Measurements from ENCODE around the gene EYA2. TPM values are rescaled to one million over a fixed set of nuclear protein-coding genes. Genes with fewer than 3 reads are reported as not detected.

The EYA2 gene
- total RNA-seq, 1 donor from 2014 or later = 1.3 TPM

GRCh38 chr20:47208534-47209174 is 314.0 kb downstream of the EYA2 start:
- no peak for TF ChIP-seq CTCF (conservative IDR thresholded peaks at IDR 0.05)
- DNase-seq (ENCODE audit: low read depth, low spot score) = no peak
- H3K4me1 Mint-ChIP-seq = peaks cover 16% of the 10 kb centered on the region
- peaks cover 10% of the 10 kb centered on the region for H3K36me3 Mint-ChIP-seq (ENCODE audit: low read depth)
- no peaks in the 10 kb centered on the region for H3K9me3 Mint-ChIP-seq
- H3K27ac Mint-ChIP-seq (ENCODE audit: unreplicated experiment) = no peak overlapping the region
- no peak overlapping the region for H3K4me3 Mint-ChIP-seq
- H3K27me3 Mint-ChIP-seq (ENCODE audit: low read depth) = no peaks in the 10 kb centered on the region

- Mint-ChIP-seq H3K27me3 (ENCODE audit: low read depth) (no peaks in the 10 kb centered on the region), H3K27ac (ENCODE audit: unreplicated experiment) (no peak overlapping the region), H3K36me3 (ENCODE audit: low read depth) (peaks cover 10% of the 10 kb centered on the region), H3K4me1 (peaks cover 16% of the 10 kb centered on the region), H3K9me3 (no peaks in the 10 kb centered on the region), H3K4me3 (no peak overlapping the region)
- no peak for DNase-seq (ENCODE audit: low read depth, low spot score)
- TF ChIP-seq CTCF (conservative IDR thresholded peaks at IDR 0.05) = no peak
Measured at GRCh38 chr20:47209982-47210381, 315.3 kb downstream of the EYA2 start.

- Mint-ChIP-seq H3K4me1 (peaks cover 15% of the 10 kb centered on the region), H3K36me3 (ENCODE audit: low read depth) (peaks cover 11% of the 10 kb centered on the region), H3K27me3 (ENCODE audit: low read depth) (no peaks in the 10 kb centered on the region), H3K9me3 (no peaks in the 10 kb centered on the region), H3K27ac (ENCODE audit: unreplicated experiment) (no peak overlapping the region), H3K4me3 (no peak overlapping the region)
- DNase-seq (ENCODE audit: low read depth, low spot score) = no peak
- no peak for TF ChIP-seq CTCF (conservative IDR thresholded peaks at IDR 0.05)
Measured at GRCh38 chr20:47210470-47210869, 315.8 kb downstream of the EYA2 start.

- no peak overlapping the region for H3K4me3 Mint-ChIP-seq
- DNase-seq (ENCODE audit: low read depth, low spot score) = no peak
- no peaks in the 10 kb centered on the region for H3K27me3 Mint-ChIP-seq (ENCODE audit: low read depth)
- no peak for TF ChIP-seq CTCF (conservative IDR thresholded peaks at IDR 0.05)
- H3K9me3 Mint-ChIP-seq = no peaks in the 10 kb centered on the region
- H3K27ac Mint-ChIP-seq (ENCODE audit: unreplicated experiment) = no peak overlapping the region
- H3K36me3 Mint-ChIP-seq (ENCODE audit: low read depth) = peaks cover 16% of the 10 kb centered on the region
- peaks cover 10% of the 10 kb centered on the region for H3K4me1 Mint-ChIP-seq
Measured at GRCh38 chr20:47211036-47211435, 316.4 kb downstream of the EYA2 start.

- H3K27ac Mint-ChIP-seq (ENCODE audit: unreplicated experiment) = no peak overlapping the region
- no peaks in the 10 kb centered on the region for H3K4me1 Mint-ChIP-seq
- no peak overlapping the region for H3K4me3 Mint-ChIP-seq
- TF ChIP-seq CTCF (conservative IDR thresholded peaks at IDR 0.05) = no peak
- peaks cover 14% of the 10 kb centered on the region for H3K36me3 Mint-ChIP-seq (ENCODE audit: low read depth)
- no peaks in the 10 kb centered on the region for H3K9me3 Mint-ChIP-seq
- H3K27me3 Mint-ChIP-seq (ENCODE audit: low read depth) = no peaks in the 10 kb centered on the region
- no peak for DNase-seq (ENCODE audit: low read depth, low spot score)
Measured at GRCh38 chr20:47212606-47213207, 318.1 kb downstream of the EYA2 start.

Data from neural crest cell (in vitro differentiated cells).